Muscle of arm (tissue), 12 donors: ENCODE results near the gene CCDC47. TPM values are rescaled to one million over a fixed set of nuclear protein-coding genes. Genes with fewer than 3 reads are reported as not detected.

Experiments used
- DNase-seq: peaks from one replicate; pipeline ENCODE4 v3.0.0-alpha.2; 2013
- polyA plus RNA-seq, 12 donors: library from polyadenylated mRNA; unstranded; fragments of 120-200 nt; gene quantifications; one replicate each; pipeline ENCODE4 v1.2.1, GENCODE V29; 2013; ENCODE audit not compliant: insufficient read length in 12 of 12

The CCDC47 gene
- polyA plus RNA-seq, 12 donors: 43.8 to 73.2 (median 59.4) TPM; not detected in 1

- no peak for DNase-seq
Observed at GRCh38 chr17:63700528-63701455, 72.6 kb downstream of the CCDC47 start.

GRCh38 chr17:63699638-63700527 is 73.5 kb downstream of the CCDC47 start, which contains the start of gene LIMD2:
Gene LIMD2 (minus strand): TSS chr17:63700125. CDS start chr17:63699298, 827 bp downstream.
- DNase-seq: no peak

GRCh38 chr17:63698886-63699637 is 74.3 kb downstream of the CCDC47 start:
- DNase-seq: no peak

- no peak for DNase-seq
Observed at GRCh38 chr17:63698381-63698885, 75.0 kb downstream of the CCDC47 start.

DNA sequence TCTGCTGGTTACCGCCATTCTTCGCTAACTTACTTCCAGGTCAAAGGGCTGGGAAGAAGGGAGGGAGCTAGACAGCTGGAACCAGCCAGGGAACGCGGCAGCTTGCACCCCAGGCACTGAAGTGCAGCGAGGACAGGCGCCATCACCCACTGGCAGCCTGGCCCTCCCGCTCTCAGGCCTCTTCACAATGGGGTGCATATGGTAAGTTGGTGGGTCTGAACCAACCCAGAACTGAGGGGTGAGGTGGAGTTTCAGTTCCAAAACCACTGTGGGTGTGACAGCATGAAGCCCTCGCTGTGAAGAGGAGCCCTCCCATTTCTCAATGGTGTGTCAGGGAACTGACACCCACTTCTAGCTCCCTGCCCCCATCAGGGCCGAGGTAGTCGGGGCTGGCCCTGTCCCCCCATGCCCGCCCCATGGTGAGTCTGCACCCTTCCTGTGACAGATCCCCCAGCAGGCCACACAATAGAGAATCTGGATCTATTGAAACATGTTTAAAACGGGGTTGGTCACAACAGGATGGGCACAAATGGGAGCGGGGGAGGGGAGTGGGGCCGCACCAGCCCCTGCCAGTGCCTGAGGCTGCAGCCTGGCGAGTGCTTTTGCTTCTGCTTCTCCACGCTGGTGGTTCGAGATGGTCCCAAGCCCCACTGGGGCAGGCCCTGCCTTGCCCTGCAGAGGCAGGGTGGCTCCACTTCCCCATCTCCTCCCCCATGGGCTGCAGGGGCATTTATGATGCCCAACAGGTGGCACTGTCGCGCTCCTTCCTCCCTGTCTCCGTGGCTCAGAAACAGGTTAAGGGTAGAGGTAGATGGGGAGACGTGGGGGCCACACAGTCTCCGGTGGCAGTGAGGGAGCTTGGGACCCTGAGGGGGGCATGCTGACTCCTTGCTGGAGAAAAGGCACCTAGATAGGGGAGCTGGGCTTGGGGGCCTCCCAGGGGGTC is 75.8 kb downstream of the CCDC47 start:
- DNase-seq: no peak

- DNase-seq: no peak
Observed at GRCh38 chr17:63696381-63696961, 76.9 kb downstream of the CCDC47 start.

GRCh38 chr17:63695889-63696288 is 77.5 kb downstream of the CCDC47 start:
- DNase-seq: no peak

Other genes starting within 250 kb of the CCDC47 start
- 10 to 100 TPM in 11 of 12 donors, not detected in 1; 38.5 to 57.3 (median 44.0) TPM for gene DCAF7, start 223.1 kb downstream of the CCDC47 start, polyA plus RNA-seq
- 10 to 100 TPM in 11 of 12 donors, not detected in 1; 13.8 to 19.3 (median 17.1) TPM for gene TACO1, start 172.7 kb downstream of the CCDC47 start, polyA plus RNA-seq
- 10 to 100 TPM in 11 of 12 donors, not detected in 1; 18.7 to 36.2 (median 23.1) TPM for gene MAP3K3, start 151.2 kb downstream of the CCDC47 start, polyA plus RNA-seq
- gene LIMD2, start 73.5 kb downstream of the CCDC47 start, polyA plus RNA-seq: 10 to 100 TPM in 3 of 12 donors, 1 to 10 TPM in 8, not detected in 1; 4.6 to 30.1 (median 7.8) TPM
- 10 to 100 TPM in 11 of 12 donors, not detected in 1; 19.0 to 60.5 (median 27.1) TPM for gene STRADA, start 31.8 kb downstream of the CCDC47 start, polyA plus RNA-seq
- 100 to 1,000 TPM in 9 of 12 donors, 10 to 100 TPM in 2, not detected in 1; 80.5 to 177 (median 109) TPM for gene DDX42, start 573 bp upstream of the CCDC47 start, polyA plus RNA-seq
- gene PSMC5, start 53.8 kb upstream of the CCDC47 start, polyA plus RNA-seq: 100 to 1,000 TPM in 10 of 12 donors, 10 to 100 TPM in 1, not detected in 1; 95.6 to 118 (median 109) TPM
- 10 to 100 TPM in 11 of 12 donors, not detected in 1; 27.6 to 47.4 (median 32.6) TPM for gene FTSJ3, start 54.1 kb upstream of the CCDC47 start, polyA plus RNA-seq
- 10 to 100 TPM in 11 of 12 donors, not detected in 1; 24.0 to 63.6 (median 27.1) TPM for gene SMARCD2, start 69.1 kb upstream of the CCDC47 start, polyA plus RNA-seq
- gene CSH2, start 100.1 kb upstream of the CCDC47 start, polyA plus RNA-seq: 1 to 10 TPM in 9 of 12 donors, under 1 TPM in 1, not detected in 2; 0.73 to 10.0 (median 3.1) TPM
- gene GH2, start 108.3 kb upstream of the CCDC47 start, polyA plus RNA-seq: not detected
- gene CSH1, start 123.0 kb upstream of the CCDC47 start, polyA plus RNA-seq: 10 to 100 TPM in 3 of 12 donors, 1 to 10 TPM in 6, under 1 TPM in 1, not detected in 2; 0.58 to 19.1 (median 7.0) TPM
- gene CSHL1, start 137.7 kb upstream of the CCDC47 start, polyA plus RNA-seq: under 1 TPM in 4 of 12 donors, not detected in 8; 0.30 to 0.83 (median 0.61) TPM
- not detected for gene GH1, start 145.2 kb upstream of the CCDC47 start, polyA plus RNA-seq
- 1 to 10 TPM in 9 of 12 donors, under 1 TPM in 1, not detected in 2; 0.88 to 8.4 (median 2.2) TPM for gene CD79B, start 158.7 kb upstream of the CCDC47 start, polyA plus RNA-seq
- 10 to 100 TPM in 11 of 12 donors, not detected in 1; 13.9 to 53.0 (median 39.3) TPM for gene SCN4A, start 199.3 kb upstream of the CCDC47 start, polyA plus RNA-seq
- 1 to 10 TPM in 11 of 12 donors, not detected in 1; 1.7 to 5.4 (median 2.4) TPM for gene PRR29, start 224.8 kb upstream of the CCDC47 start, polyA plus RNA-seq
- gene ICAM2, start 247.0 kb upstream of the CCDC47 start, polyA plus RNA-seq: 10 to 100 TPM in 11 of 12 donors, not detected in 1; 16.3 to 34.6 (median 24.8) TPM